Measurements from ENCODE around the gene NRROS.

DNA sequence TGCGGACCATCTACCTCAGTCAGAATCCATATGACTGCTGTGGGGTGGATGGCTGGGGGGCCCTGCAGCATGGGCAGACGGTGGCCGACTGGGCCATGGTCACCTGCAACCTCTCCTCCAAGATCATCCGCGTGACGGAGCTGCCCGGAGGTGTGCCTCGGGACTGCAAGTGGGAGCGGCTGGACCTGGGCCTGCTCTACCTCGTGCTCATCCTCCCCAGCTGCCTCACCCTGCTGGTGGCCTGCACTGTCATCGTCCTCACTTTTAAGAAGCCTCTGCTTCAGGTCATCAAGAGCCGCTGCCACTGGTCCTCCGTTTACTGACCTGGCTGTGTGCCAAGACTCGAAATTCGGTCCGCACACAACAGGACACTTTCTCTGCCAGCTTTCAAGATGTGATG lies 21.9 kb downstream of the NRROS start:
- TF ChIP-seq, protein P1, sequence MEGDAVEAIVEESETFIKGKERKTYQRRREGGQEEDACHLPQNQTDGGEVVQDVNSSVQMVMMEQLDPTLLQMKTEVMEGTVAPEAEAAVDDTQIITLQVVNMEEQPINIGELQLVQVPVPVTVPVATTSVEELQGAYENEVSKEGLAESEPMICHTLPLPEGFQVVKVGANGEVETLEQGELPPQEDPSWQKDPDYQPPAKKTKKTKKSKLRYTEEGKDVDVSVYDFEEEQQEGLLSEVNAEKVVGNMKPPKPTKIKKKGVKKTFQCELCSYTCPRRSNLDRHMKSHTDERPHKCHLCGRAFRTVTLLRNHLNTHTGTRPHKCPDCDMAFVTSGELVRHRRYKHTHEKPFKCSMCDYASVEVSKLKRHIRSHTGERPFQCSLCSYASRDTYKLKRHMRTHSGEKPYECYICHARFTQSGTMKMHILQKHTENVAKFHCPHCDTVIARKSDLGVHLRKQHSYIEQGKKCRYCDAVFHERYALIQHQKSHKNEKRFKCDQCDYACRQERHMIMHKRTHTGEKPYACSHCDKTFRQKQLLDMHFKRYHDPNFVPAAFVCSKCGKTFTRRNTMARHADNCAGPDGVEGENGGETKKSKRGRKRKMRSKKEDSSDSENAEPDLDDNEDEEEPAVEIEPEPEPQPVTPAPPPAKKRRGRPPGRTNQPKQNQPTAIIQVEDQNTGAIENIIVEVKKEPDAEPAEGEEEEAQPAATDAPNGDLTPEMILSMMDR (IDR thresholded peaks at IDR 0.05): no peak
- TF ChIP-seq POLR2A (IDR thresholded peaks at IDR 0.05): no peak
- TF ChIP-seq POLR2AphosphoS5 (IDR thresholded peaks at IDR 0.05): no peak
